Measurements from ENCODE around the gene KIF2B. TPM values are rescaled to one million over a fixed set of nuclear protein-coding genes. Genes with fewer than 3 reads are reported as not detected.
"Not testable (repeated sequence)": the region's sequence is repeated elsewhere in the genome, so short reads cannot be mapped to it uniquely, and the experiment has no call there.

Gene KIF2B
- total RNA-seq, 4 donors from 2014 or later = not detected

DNA sequence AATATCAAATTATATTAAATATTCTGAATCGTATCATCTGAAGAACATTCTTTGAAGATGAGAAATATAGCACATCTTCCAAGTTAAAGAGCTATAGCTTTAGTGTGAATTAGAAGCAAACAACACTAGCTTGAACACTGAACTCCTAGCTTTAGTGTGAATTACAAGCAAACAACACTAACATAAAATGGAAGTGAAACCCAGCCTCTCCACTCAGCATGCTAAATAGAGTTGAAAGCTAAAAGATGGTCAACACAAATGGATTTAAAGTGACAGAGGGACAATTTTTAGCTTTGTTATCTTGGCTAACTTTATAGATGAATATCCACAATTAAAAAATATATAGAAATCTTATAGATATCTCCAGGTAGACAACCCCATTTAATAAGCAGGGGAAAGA, 4.5 kb upstream of the KIF2B start:
- WGBS, 2 donors (ENCODE audit: low coverage in 1 of 2) = 83 to 100% methylated on average over 1 of the region's 1 CpG
- no peak for ATAC-seq
- TF ChIP-seq, protein P1, sequence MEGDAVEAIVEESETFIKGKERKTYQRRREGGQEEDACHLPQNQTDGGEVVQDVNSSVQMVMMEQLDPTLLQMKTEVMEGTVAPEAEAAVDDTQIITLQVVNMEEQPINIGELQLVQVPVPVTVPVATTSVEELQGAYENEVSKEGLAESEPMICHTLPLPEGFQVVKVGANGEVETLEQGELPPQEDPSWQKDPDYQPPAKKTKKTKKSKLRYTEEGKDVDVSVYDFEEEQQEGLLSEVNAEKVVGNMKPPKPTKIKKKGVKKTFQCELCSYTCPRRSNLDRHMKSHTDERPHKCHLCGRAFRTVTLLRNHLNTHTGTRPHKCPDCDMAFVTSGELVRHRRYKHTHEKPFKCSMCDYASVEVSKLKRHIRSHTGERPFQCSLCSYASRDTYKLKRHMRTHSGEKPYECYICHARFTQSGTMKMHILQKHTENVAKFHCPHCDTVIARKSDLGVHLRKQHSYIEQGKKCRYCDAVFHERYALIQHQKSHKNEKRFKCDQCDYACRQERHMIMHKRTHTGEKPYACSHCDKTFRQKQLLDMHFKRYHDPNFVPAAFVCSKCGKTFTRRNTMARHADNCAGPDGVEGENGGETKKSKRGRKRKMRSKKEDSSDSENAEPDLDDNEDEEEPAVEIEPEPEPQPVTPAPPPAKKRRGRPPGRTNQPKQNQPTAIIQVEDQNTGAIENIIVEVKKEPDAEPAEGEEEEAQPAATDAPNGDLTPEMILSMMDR (IDR thresholded peaks at IDR 0.05) = no peak
- TF ChIP-seq POLR2A (IDR thresholded peaks at IDR 0.05) (no peak), POLR2AphosphoS5 (IDR thresholded peaks at IDR 0.05) (no peak), EP300 (IDR thresholded peaks at IDR 0.05) (no peak)
- H3K9me3 ChIP-seq = no peaks in the 10 kb centered on the region
- H3K4me3 ChIP-seq = no peak overlapping the region
- H3K4me1 ChIP-seq = no peaks in the 10 kb centered on the region
- H3K27ac ChIP-seq = no peak overlapping the region
- no peaks in the 10 kb centered on the region for H3K36me3 ChIP-seq
- H3K27me3 ChIP-seq = no peaks in the 10 kb centered on the region

DNA sequence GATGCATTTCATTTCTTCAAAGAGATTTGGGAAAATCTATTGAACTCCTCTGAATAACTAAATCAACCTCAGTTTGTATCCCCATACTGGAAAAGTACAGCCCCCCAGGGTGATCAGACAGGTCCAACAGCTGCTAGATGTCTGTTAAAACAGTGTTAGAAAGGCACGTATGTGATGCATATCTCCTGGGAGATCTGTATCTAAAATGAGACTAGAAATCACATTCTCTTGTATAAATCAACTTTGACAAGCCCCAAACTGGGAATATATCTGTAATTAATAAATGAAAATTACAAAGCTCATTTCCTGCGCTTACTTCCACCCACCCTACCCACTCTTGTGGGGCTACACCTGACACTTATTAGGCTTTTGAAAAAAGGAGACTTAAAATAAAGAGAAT, 3.8 kb upstream of the KIF2B start:
- no peaks in the 10 kb centered on the region for H3K4me1 ChIP-seq
- TF ChIP-seq EP300 (IDR thresholded peaks at IDR 0.05) (no peak), POLR2A (IDR thresholded peaks at IDR 0.05) (no peak)
- H3K27me3 ChIP-seq = no peaks in the 10 kb centered on the region
- no peak for ATAC-seq
- 44 to 65% methylated on average over 2 of the region's 2 CpGs for WGBS, 2 donors (ENCODE audit: low coverage in 1 of 2)
- H3K9me3 ChIP-seq = no peaks in the 10 kb centered on the region
- H3K4me3 ChIP-seq = no peak overlapping the region
- no peak overlapping the region for H3K27ac ChIP-seq
- H3K36me3 ChIP-seq = no peaks in the 10 kb centered on the region

DNA sequence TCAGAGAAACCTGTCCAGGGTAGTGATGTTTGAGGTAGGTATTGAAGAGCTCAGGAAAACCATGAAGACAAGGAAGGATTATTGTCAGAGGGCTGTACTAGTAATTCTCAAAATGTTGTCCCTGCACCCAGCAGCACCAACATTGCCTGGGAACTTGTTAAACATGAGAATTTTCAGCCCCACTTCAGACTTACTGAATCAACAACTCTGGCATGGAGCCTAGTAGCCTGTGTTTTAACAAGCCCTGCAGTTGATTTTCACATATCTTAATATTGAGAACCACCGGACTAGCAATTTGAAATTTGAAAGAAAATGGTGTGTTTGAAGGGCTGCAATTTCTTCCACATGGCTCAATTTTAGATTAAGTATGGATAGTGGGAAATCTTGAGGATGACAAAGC, 2.8 kb upstream of the KIF2B start:
- Histone ChIP-seq H3K9me3 (no peaks in the 10 kb centered on the region), H3K36me3 (no peaks in the 10 kb centered on the region), H3K4me3 (no peak overlapping the region), H3K27ac (no peak overlapping the region), H3K27me3 (no peaks in the 10 kb centered on the region), H3K4me1 (no peaks in the 10 kb centered on the region)
- 80 to 100% methylated on average over 1 of the region's 1 CpG for WGBS, 2 donors (ENCODE audit: low coverage in 1 of 2)
- TF ChIP-seq POLR2AphosphoS5 (IDR thresholded peaks at IDR 0.05) (no peak), POLR2A (IDR thresholded peaks at IDR 0.05) (no peak), EP300 (IDR thresholded peaks at IDR 0.05) (no peak)
- TF ChIP-seq, protein P1 (IDR thresholded peaks at IDR 0.05) = no peak
- ATAC-seq = no peak

DNA sequence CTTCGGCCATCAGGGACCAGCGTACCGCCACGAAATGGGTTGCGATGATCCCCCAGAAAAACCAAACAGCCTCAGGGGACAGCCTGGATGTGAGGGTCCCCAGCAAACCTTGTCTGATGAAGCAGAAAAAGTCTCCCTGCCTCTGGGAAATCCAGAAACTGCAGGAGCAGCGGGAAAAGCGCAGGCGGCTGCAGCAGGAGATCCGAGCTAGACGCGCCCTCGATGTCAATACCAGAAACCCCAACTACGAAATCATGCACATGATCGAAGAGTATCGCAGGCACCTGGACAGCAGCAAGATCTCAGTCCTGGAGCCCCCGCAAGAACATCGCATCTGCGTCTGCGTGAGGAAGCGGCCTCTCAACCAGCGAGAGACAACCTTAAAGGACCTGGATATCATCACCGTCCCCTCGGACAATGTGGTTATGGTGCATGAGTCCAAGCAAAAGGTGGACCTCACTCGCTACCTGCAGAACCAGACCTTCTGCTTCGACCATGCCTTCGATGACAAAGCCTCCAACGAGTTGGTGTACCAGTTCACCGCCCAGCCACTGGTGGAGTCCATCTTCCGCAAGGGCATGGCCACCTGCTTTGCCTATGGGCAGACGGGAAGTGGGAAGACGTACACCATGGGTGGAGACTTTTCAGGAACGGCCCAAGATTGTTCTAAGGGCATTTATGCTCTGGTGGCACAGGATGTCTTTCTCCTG, 769 bp downstream of the KIF2B start:
- ATAC-seq = no peak
- WGBS, 2 donors (ENCODE audit: low coverage in 1 of 2) = 91 to 100% methylated on average over 8 to 23 of the region's 32 CpGs
- TF ChIP-seq, protein P1 (IDR thresholded peaks at IDR 0.05) = no peak
- no peak for TF ChIP-seq EP300 (IDR thresholded peaks at IDR 0.05)
- no peak for TF ChIP-seq POLR2A (IDR thresholded peaks at IDR 0.05)
- no peak for TF ChIP-seq POLR2AphosphoS5 (IDR thresholded peaks at IDR 0.05)

DNA sequence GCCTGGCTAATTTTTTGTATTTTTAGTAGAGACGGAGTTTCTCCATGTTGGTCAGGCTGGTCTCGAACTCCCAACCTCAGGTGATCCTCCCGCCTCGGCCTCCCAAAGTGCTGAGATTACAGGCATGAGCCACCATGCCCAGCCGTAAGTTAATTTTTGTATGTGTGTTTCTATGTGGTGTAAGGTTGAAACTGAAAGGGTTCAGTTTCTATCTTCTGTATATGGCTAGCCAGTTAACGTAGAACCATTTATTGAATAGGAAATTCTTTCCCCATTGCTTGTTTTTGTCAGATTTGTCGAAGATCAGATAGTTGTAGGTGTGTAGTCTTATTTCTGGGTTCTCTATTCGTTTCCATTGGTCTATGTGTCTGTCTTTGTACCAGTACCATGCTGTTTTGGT, 12.0 kb downstream of the KIF2B start:
- WGBS, 2 donors (ENCODE audit: low coverage in 1 of 2) = 66 to 81% methylated on average over 4 to 8 of the region's 8 CpGs
- not testable (repeated sequence) for H3K27ac ChIP-seq, H3K36me3 ChIP-seq, H3K9me3 ChIP-seq, H3K4me3 ChIP-seq, H3K27me3 ChIP-seq, H3K4me1 ChIP-seq, ATAC-seq

More for the DNA sequence above, 769 bp downstream of the KIF2B start:
- Histone ChIP-seq H3K27ac (no peak overlapping the region), H3K36me3 (no peaks in the 10 kb centered on the region), H3K4me1 (no peaks in the 10 kb centered on the region), H3K27me3 (no peaks in the 10 kb centered on the region), H3K9me3 (no peaks in the 10 kb centered on the region), H3K4me3 (no peak overlapping the region)

DNA sequence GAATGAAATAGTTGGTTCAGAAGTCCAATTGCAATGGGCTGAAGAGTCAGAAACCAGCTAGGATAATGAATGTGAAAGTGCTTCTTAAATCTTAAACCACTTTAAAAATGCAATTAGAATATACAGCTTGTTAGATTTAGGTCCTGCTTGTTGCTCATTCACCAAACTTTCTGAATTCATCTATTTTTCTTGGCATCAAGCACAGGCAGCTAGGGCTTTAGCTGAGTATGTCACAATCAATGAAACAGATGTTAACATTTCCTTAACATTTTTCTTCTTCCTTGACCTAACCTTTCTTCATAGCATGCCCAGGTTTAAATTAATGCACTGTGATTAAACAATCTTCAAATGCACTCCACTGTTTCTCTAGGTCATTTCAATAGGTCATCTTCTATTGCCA, 14.4 kb downstream of the KIF2B start:
- no peaks in the 10 kb centered on the region for H3K27me3 ChIP-seq
- no peaks in the 10 kb centered on the region for H3K4me1 ChIP-seq
- no peaks in the 10 kb centered on the region for H3K36me3 ChIP-seq
- H3K4me3 ChIP-seq = no peak overlapping the region
- H3K9me3 ChIP-seq = peaks cover 0 to 13% (median 0%) of the 10 kb centered on the region in 3 donors
- ATAC-seq = no peak
- no peak overlapping the region for H3K27ac ChIP-seq
- TF ChIP-seq, protein P1 (IDR thresholded peaks at IDR 0.05) = no peak
